GM12878 (cell line): Measurements from ENCODE around the gene KCNQ1.

Experiments used
- ASH2L ChIP-seq: fragments of 300-600, 200-600 bp; sonication (generic); IDR thresholded peaks from 2 replicates; pipeline ENCODE4 v1.6.1; 2017; ENCODE audit warnings: low read depth, mild to moderate bottlenecking, borderline replicate concordance
- BRCA1 ChIP-seq: IDR thresholded peaks from 2 replicates; pipeline ENCODE4 v1.6.1; 2011; ENCODE audit warnings: low read depth, low read length, improper control_type of control experiment
- CTCF ChIP-seq, 3 experiments: IDR thresholded peaks in 2 of 3; conservative IDR thresholded peaks in 1 of 3; 2 replicates each; pipeline ENCODE4 v1.5.1; 2011; ENCODE audit warnings: low read depth in 3 of 3, low read length in 3 of 3, mild to moderate bottlenecking in 3 of 3, control low read depth in 2 of 3, moderate library complexity in 2 of 3, inconsistent platforms in 1 of 3, mixed read lengths in 1 of 3; ENCODE audit not compliant: control insufficient read depth in 2 of 3, insufficient read depth in 1 of 3; ENCODE audit errors: extremely low read depth in 1 of 3
- FOXM1 ChIP-seq: IDR thresholded peaks from 2 replicates; pipeline ENCODE4 v1.6.1; 2012; ENCODE audit warnings: low read depth, mild to moderate bottlenecking, inconsistent platforms, low read length, moderate library complexity
- HSF1 ChIP-seq: fragments of 150-350 bp; IDR thresholded peaks from 2 replicates; pipeline ENCODE4 v1.6.1; 2014; ENCODE audit warnings: mild to moderate bottlenecking, low read depth, low read length
- IRF3 ChIP-seq: fragments of 450-650 bp; IDR thresholded peaks from 2 replicates; pipeline ENCODE4 v1.6.1; 2014; ENCODE audit warnings: mild to moderate bottlenecking
- JUNB ChIP-seq: IDR thresholded peaks from 2 replicates; pipeline ENCODE4 v1.6.1; 2016; ENCODE audit warnings: antibody characterized with exemption, mild to moderate bottlenecking
- NFIC ChIP-seq: IDR thresholded peaks from 2 replicates; pipeline ENCODE4 v1.6.1; 2012; ENCODE audit warnings: low read depth, mild to moderate bottlenecking, inconsistent platforms, low read length, moderate library complexity
- NR2C1 ChIP-seq: fragments of 450-650 bp; IDR thresholded peaks from 2 replicates; pipeline ENCODE4 v1.6.1; 2017; ENCODE audit warnings: antibody characterized with exemption, mild to moderate bottlenecking, moderate library complexity
- RAD21 ChIP-seq: IDR thresholded peaks from 2 replicates; pipeline ENCODE4 v1.6.1; 2011; ENCODE audit warnings: mild to moderate bottlenecking, low read depth, low read length, moderate library complexity; ENCODE audit not compliant: insufficient read depth
- SP1 ChIP-seq: IDR thresholded peaks from one replicate; pipeline ENCODE4 v1.6.1; 2011; ENCODE audit warnings: low read depth, low read length
- TCF7 ChIP-seq: IDR thresholded peaks from 2 replicates; pipeline ENCODE4 v1.6.1; 2014; ENCODE audit warnings: antibody characterized with exemption, borderline replicate concordance
- ZNF24 ChIP-seq: fragments of 450-650 bp; IDR thresholded peaks from 2 replicates; pipeline ENCODE4 v1.6.1; 2017; ENCODE audit warnings: antibody characterized with exemption, mild to moderate bottlenecking
- ZZZ3 ChIP-seq: IDR thresholded peaks from 2 replicates; pipeline ENCODE4 v1.6.1; 2011; ENCODE audit warnings: low read depth; ENCODE audit not compliant: control insufficient read depth, insufficient read length

GRCh38 chr11:2412323-2412722 lies 32.5 kb upstream of the KCNQ1 start:
- TF ChIP-seq CTCF (IDR thresholded peaks at IDR 0.05 in 2 of 3, conservative IDR thresholded peaks at IDR 0.05 in 1 of 3; ENCODE audit: control insufficient read depth in 2 of 3, extremely low read depth in 1 of 3, insufficient read depth in 1 of 3, low read depth in 3 of 3, low read length in 3 of 3) = no peak
- TF ChIP-seq NFIC = no peak
- no peak for TF ChIP-seq HSF1
- TF ChIP-seq BRCA1 = no peak
- TF ChIP-seq FOXM1 = no peak
- TF ChIP-seq TCF7 = no peak
- no peak for TF ChIP-seq IRF3
- TF ChIP-seq JUNB = no peak
- no peak for TF ChIP-seq ZNF24
- no peak for TF ChIP-seq NR2C1
- TF ChIP-seq RAD21 = no peak
- no peak for TF ChIP-seq ASH2L
- TF ChIP-seq SP1 = no peak
- TF ChIP-seq ZZZ3 = no peak
